IPS-20b (cell line): ENCODE data around the gene RAB36.
A peak's percentile ranks its signal among the peaks of the same experiment; 100 is the strongest.

Source experiments
- H3K27ac ChIP-seq: one replicate; pipeline ENCODE4 v1.5.1; 2013; ENCODE audit warnings: low read length
- H3K27me3 ChIP-seq: 2 replicates; pipeline ENCODE4 v1.6.1; 2013; ENCODE audit warnings: mild to moderate bottlenecking, low read length, inconsistent platforms; ENCODE audit not compliant: insufficient read depth
- H3K36me3 ChIP-seq: 2 replicates; pipeline ENCODE4 v1.6.1; 2013; ENCODE audit warnings: low read depth, mild to moderate bottlenecking, inconsistent platforms, low read length, moderate library complexity; ENCODE audit not compliant: insufficient read depth
- H3K4me1 ChIP-seq: 2 replicates; pipeline ENCODE4 v1.6.1; 2013; ENCODE audit warnings: mild to moderate bottlenecking, control low read depth, inconsistent platforms, low read length, moderate library complexity; ENCODE audit not compliant: insufficient read depth
- H3K4me3 ChIP-seq: 2 replicates; pipeline ENCODE4 v1.5.1; 2013; ENCODE audit warnings: mild to moderate bottlenecking, low read length, inconsistent platforms
- H3K9ac ChIP-seq: 2 replicates; pipeline ENCODE4 v1.6.1; 2013; ENCODE audit warnings: low read depth, mild to moderate bottlenecking, inconsistent platforms, low read length, moderate library complexity
- H3K9me3 ChIP-seq: 2 replicates; pipeline ENCODE4 v1.6.1; 2013; ENCODE audit warnings: mild to moderate bottlenecking, low read depth, low read length, inconsistent platforms; ENCODE audit not compliant: insufficient read depth

RAB36 gene

DNA sequence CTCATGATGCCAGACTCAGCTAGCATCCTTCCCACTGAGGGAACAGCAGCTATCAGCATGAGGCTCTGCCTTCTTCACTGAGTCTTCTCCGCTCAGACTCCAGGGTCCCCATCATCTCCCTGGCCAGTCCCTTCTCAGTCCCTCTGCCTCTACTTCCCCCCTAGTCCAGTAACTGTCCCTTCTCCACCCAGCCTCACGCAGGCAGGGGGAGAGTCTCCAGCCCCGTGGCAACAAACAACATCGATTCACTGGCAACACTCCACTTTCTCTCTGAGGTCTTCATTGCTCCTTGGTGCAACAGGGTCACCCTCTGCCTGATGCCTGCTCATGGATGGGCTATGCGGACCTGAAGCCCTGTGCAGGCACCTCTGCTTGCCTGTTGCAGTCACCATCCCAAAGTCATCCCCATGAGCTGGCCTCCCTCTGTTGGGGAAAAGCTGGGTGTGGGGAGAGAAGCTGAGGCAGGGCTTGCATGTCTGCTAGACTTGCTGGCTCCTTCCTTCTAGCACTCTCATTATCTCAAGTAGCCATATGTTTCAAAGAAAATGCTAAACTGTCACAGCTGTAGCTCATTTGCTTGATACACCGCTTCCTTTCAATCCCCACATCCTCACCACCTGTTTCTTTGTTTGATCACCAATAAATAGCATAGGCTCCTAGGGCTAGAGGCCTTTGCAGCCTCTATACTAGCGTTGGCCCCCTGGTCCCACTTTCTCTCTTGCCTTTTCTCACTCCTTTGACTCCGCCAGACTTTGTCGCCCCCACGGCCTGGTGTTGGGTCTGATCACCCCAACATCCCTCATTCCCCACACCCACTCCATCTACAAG lies 30.8 kb downstream of the RAB36 start:
- Histone ChIP-seq H3K9ac (no peak overlapping the region), H3K27ac (no peak overlapping the region), H3K9me3 (peaks cover 24% of the 10 kb centered on the region), H3K27me3 (peaks cover 6% of the 10 kb centered on the region; the same call in 1 of the 2 replicates), H3K4me3 (no peak overlapping the region), H3K4me1 (peaks cover 4% of the 10 kb centered on the region; the same call in 1 of the 2 replicates), H3K36me3 (no peaks in the 10 kb centered on the region)

DNA sequence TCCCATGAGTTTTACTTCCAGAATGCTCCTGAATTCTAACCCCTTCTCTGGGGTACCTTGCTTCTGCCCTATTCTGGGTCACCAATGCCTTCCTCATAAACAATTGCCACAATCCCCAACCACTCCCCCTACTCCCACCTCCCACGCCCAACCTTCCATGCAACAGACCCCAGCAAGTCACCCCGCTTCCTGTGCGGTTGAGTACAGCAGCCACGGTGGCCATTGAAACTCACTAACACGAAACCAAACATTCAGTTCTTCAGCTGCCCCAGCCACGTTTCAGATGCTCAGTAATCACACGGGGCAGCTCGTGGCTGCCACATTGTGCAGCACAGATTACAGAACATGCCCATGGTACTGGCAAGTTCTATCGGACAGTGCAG lies 31.4 kb downstream of the RAB36 start:
- Histone ChIP-seq H3K36me3 (no peaks in the 10 kb centered on the region), H3K4me1 (peaks cover 4% of the 10 kb centered on the region; the same call in 1 of the 2 replicates), H3K9ac (no peak overlapping the region), H3K27me3 (peaks cover 11% of the 10 kb centered on the region), H3K9me3 (peaks cover 24% of the 10 kb centered on the region), H3K27ac (no peak overlapping the region), H3K4me3 (no peak overlapping the region)

DNA sequence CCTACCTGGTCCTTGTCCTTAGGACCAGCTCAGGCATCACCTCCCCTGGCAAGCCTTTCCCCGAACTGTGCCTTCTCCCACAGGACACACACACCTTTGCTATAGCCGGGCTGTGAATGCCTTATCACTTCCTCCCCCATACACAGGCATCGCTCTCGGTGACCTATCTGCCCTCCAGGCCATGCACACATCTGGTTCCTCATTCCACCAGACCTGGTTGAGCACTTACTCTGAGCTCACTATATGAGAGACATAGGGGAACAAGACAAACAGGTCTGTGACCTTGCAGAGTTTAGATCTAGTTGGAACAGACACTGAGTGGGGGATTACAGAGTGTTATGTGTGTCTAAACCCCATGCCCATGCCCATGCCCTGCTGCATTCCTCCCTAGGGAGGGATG lies 31.9 kb downstream of the RAB36 start:
- Histone ChIP-seq H3K27me3 (peaks cover 16% of the 10 kb centered on the region), H3K4me1 (peaks cover 6% of the 10 kb centered on the region)

DNA sequence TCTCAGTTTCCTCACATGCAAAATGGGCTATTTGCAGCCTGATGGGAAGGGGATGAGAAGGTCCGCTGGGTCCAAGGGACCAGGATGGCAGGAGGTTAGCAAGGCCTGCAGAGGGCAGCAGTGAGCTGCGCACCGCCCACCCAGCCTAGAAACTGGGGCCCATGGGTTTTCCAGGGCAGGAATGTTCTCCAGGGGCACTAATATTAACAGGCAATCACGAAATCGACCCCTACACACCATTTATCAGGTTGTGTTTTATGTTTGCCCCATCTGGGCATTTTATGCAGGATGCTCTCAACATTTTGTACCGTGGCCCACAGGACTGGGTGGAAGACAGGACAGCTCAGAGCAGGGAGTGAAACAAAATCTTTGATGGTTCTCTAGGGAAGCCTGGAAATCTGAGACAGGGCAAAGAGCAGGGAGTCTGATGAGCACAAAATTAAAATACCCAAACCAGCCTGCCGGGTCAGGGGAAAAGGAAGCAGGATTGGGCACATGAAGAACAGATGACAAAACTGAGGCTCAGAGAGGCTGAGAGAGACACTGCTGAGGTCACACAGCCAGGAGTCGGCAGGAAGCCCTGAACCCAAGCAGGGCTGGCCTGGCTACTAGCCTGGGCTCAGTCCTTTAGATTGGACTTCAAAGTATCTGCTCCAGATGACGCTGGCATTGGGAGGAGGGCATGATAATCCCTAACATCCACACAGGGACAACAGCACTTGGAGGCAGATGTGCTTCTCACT lies 33.4 kb downstream of the RAB36 start:
- no peak overlapping the region; the same call in 1 of the 2 replicates for H3K9ac ChIP-seq
- no peak overlapping the region for H3K4me3 ChIP-seq
- peaks cover 24% of the 10 kb centered on the region for H3K9me3 ChIP-seq
- peaks cover 19% of the 10 kb centered on the region for H3K27me3 ChIP-seq
- H3K27ac ChIP-seq: no peak overlapping the region
- H3K36me3 ChIP-seq: no peaks in the 10 kb centered on the region
- H3K4me1 ChIP-seq: peaks cover 14% of the 10 kb centered on the region

More for the DNA sequence above, 31.9 kb downstream of the RAB36 start:
- H3K9ac ChIP-seq: no peak overlapping the region
- no peak overlapping the region for H3K27ac ChIP-seq
- H3K36me3 ChIP-seq: no peaks in the 10 kb centered on the region
- H3K4me3 ChIP-seq: no peak overlapping the region
- peaks cover 24% of the 10 kb centered on the region for H3K9me3 ChIP-seq

DNA sequence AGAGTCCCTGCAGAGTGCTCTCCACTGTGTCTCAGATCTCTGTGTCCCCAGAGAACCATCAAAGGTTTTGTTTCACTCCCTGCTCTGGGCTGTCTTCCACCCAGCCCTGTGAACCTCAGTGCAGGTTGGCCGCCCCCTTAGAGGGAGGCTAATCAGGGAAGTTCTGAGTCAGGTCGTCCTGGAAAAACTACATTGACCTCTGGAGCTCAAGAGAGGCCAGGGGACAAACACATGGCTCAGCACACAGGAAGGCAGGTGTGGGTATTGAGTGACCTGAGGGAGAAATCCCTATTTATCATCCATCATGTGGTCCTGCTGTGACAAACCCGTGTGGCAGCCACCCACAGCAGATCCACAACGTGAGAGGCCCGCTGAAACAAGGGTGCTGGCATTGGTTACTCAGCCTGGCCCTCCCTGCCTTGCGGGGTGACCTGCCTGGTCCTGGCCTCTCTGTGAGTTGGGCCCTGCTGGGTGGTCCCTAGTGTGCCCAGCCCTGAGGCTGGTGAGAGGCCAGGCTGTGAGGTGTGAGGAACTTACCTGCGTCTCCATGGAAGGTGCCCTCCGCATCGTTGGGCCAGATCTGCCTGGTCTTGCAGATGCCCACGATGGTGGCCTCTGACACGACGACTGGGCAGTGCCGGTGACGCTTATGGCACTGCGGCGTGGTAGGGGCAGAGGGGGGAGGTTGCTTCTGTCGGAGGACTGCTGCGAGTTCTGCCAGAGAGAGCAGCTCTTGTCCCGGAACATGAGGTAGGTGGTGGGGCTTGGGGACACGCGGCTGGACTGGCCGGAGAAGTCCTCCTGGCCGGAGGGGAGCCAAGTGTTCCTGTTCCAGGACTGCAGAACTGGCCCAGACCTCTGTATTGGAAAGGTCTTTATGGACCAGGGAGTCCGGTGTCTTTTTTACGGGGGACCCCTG lies 34.4 kb downstream of the RAB36 start:
- peaks cover 19% of the 10 kb centered on the region for H3K27me3 ChIP-seq
- H3K9ac ChIP-seq: peak overlapping the region; percentile 24; the same call in 1 of the 2 replicates
- H3K27ac ChIP-seq: no peak overlapping the region
- H3K9me3 ChIP-seq: peaks cover 24% of the 10 kb centered on the region
- H3K4me1 ChIP-seq: peaks cover 24% of the 10 kb centered on the region
- H3K4me3 ChIP-seq: peak overlapping the region; percentile 55; the same call in 1 of the 2 replicates
- peaks cover 7% of the 10 kb centered on the region; the same call in 1 of the 2 replicates for H3K36me3 ChIP-seq

DNA sequence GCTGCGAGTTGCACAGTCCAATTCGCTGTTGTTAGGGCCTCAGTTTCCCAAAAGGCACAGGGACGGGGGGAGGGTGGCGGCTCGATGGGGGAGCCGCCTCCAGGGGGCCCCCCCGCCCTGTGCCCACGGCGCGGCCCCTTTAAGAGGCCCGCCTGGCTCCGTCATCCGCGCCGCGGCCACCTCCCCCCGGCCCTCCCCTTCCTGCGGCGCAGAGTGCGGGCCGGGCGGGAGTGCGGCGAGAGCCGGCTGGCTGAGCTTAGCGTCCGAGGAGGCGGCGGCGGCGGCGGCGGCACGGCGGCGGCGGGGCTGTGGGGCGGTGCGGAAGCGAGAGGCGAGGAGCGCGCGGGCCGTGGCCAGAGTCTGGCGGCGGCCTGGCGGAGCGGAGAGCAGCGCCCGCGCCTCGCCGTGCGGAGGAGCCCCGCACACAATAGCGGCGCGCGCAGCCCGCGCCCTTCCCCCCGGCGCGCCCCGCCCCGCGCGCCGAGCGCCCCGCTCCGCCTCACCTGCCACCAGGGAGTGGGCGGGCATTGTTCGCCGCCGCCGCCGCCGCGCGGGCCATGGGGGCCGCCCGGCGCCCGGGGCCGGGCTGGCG lies 35.1 kb downstream of the RAB36 start, which contains the start of gene BCR:
BCR (plus strand) TSS at position 209 of the 592 bp plus-strand sequence. CDS start 452 bp downstream, outside the sequence.
- Histone ChIP-seq H3K27me3 (peaks cover 19% of the 10 kb centered on the region), H3K4me3 (peak within 1 kb of the TSS; percentile 91), H3K9me3 (peaks cover 21% of the 10 kb centered on the region), H3K9ac (peak within 1 kb of the TSS; percentile 78; the same call in 1 of the 2 replicates), H3K36me3 (peaks cover 8% of the 10 kb centered on the region; the same call in 1 of the 2 replicates), H3K4me1 (peaks cover 29% of the 10 kb centered on the region), H3K27ac (no peak within 1 kb of the TSS)

DNA sequence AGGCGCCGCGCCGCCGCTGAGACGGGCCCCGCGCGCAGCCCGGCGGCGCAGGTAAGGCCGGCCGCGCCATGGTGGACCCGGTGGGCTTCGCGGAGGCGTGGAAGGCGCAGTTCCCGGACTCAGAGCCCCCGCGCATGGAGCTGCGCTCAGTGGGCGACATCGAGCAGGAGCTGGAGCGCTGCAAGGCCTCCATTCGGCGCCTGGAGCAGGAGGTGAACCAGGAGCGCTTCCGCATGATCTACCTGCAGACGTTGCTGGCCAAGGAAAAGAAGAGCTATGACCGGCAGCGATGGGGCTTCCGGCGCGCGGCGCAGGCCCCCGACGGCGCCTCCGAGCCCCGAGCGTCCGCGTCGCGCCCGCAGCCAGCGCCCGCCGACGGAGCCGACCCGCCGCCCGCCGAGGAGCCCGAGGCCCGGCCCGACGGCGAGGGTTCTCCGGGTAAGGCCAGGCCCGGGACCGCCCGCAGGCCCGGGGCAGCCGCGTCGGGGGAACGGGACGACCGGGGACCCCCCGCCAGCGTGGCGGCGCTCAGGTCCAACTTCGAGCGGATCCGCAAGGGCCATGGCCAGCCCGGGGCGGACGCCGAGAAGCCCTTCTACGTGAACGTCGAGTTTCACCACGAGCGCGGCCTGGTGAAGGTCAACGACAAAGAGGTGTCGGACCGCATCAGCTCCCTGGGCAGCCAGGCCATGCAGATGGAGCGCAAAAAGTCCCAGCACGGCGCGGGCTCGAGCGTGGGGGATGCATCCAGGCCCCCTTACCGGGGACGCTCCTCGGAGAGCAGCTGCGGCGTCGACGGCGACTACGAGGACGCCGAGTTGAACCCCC lies 35.8 kb downstream of the RAB36 start:
- peaks cover 19% of the 10 kb centered on the region for H3K27me3 ChIP-seq
- H3K4me1 ChIP-seq: peaks cover 31% of the 10 kb centered on the region
- no peak overlapping the region for H3K27ac ChIP-seq
- peaks cover 14% of the 10 kb centered on the region for H3K9me3 ChIP-seq
- peak overlapping the region; percentile 91 for H3K4me3 ChIP-seq
- H3K36me3 ChIP-seq: peaks cover 8% of the 10 kb centered on the region; the same call in 1 of the 2 replicates
- peak overlapping the region; percentile 78; the same call in 1 of the 2 replicates for H3K9ac ChIP-seq

DNA sequence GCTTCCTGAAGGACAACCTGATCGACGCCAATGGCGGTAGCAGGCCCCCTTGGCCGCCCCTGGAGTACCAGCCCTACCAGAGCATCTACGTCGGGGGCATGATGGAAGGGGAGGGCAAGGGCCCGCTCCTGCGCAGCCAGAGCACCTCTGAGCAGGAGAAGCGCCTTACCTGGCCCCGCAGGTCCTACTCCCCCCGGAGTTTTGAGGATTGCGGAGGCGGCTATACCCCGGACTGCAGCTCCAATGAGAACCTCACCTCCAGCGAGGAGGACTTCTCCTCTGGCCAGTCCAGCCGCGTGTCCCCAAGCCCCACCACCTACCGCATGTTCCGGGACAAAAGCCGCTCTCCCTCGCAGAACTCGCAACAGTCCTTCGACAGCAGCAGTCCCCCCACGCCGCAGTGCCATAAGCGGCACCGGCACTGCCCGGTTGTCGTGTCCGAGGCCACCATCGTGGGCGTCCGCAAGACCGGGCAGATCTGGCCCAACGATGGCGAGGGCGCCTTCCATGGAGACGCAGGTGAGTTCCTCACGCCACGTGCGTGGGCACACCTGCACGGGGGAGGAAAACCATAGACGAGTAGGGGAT lies 36.5 kb downstream of the RAB36 start:
- H3K9me3 ChIP-seq: peaks cover 7% of the 10 kb centered on the region; the same call in 1 of the 2 replicates
- H3K9ac ChIP-seq: peak overlapping the region; percentile 78; the same call in 1 of the 2 replicates
- H3K27me3 ChIP-seq: peaks cover 19% of the 10 kb centered on the region
- no peak overlapping the region for H3K27ac ChIP-seq
- H3K4me1 ChIP-seq: peaks cover 31% of the 10 kb centered on the region
- peak overlapping the region; percentile 91 for H3K4me3 ChIP-seq
- H3K36me3 ChIP-seq: peaks cover 8% of the 10 kb centered on the region; the same call in 1 of the 2 replicates

DNA sequence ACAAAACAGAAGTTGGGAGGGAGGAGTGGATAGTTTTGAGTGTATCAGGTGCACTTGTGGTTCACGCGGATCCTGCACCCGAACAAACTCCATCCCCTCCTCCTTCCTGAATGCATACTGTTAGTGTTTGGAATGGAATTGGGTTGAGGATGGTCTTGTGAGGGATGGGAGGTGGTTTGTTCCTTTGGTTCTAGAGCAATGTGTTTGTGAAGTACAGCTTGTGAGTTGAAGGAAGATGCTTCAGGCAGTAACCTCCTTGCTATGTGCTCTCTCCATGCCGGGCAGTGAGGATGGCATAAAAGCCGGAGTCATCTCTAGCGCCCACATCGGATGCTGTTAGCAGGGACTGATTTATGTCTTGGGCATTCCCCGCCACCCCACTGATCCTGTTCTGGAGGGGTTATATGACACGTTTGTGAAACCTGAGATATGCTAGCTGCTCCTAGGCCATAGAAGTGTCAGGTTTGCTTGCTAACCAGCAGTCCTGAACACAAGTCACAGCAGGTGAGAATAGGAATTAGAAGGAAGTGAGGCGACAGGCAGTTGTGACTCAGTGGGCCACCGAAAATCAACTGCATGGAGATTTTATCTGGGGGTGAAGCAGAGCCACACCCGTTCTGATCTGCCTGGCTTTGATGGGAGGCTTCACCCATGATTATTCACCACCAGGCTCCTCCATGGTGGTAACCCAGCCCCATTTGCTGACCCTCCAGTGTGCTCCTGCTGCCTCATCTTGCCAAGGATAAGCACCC lies 37.2 kb downstream of the RAB36 start:
- Histone ChIP-seq H3K36me3 (peaks cover 10% of the 10 kb centered on the region; the same call in 1 of the 2 replicates), H3K9me3 (0 out of 2 replicates have a peak, but pooled peaks cover under 1% of the 10 kb centered on the region), H3K27me3 (peaks cover 19% of the 10 kb centered on the region), H3K4me3 (peak overlapping the region; percentile 91), H3K4me1 (peaks cover 31% of the 10 kb centered on the region), H3K27ac (no peak overlapping the region), H3K9ac (peak overlapping the region; percentile 78; the same call in 1 of the 2 replicates)
